Stimulated activated CD4-positive, alpha-beta T cell treated with anti-CD3 and anti-CD28 coated beads, Interleukin-4, amount 100 ng/mL, for 24 hours (primary cell): Measurements from ENCODE around the gene BMP10.

ENCODE experiments used
- DNase-seq: peaks from one replicate; pipeline ENCODE4 v3.0.0-alpha.2; 2020

Gene BMP10

DNA sequence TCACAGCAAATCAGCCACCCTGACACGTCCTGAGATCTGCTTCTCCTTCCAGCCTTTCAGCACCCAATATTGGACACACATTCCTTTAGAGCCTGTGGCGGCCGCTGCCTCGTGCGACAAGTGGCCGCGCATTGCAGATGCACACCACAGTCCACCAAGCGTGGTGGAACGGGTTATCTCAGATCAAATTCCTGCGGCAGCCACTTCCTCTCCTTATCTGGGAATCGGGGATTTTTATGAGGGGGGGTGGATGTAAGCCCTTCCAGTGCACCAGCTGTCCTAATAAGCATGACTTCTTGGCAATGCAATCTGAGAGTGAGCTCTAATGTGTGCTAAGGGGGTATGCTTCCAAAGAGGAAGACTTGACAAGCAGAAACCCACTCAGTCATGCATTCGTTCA is 18.3 kb upstream of the BMP10 start:
- no peak for DNase-seq

DNA sequence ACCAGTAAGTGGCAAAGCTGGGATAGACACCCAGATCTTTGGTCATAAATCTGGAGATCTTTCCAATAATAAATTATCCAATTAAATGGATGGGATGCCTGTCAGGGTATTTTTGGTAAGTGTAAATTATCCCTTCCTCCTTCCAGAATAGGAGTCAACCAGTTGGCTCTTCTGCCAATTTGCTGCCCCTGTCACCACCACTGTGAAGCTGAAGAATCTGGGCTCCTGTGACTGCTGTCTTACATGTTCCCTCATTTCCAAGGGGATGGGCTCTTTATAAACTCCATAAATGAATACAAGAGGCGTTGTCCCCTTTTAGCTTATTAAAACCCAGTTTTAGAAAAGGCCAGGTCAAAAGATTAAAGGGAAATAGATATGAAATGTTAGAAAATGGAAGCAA is 17.8 kb upstream of the BMP10 start:
- no peak for DNase-seq

DNA sequence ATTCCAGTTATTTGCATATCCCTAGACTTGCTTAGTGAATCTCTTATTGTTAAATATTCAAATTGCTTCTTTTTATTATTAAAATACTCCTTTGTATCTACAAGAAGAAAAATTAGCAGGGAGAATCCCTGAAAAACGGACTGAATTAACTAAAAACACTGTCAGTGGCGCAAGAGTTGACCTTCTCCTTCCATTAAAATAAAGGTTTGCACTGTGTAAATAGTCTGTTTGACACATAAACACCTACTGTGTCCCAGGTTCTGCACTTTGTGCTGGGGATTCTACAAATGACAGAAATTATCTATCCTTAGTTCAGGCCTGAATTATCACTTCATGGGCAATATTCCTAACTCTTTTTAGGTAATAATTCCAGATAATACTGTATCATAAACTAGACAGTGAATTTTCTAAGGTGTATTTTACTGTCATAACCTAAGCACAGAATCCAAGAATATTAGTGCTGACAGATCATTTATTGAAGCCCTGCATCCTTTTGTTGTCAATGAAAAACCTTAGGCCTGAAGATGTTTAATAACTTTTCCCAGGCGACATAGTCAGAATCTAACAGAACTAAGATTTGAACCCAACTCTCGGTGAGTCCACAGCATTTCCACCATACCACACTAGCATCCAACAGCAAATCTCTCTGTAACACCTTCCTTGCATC is 17.0 kb upstream of the BMP10 start:
- DNase-seq, result no peak

DNA sequence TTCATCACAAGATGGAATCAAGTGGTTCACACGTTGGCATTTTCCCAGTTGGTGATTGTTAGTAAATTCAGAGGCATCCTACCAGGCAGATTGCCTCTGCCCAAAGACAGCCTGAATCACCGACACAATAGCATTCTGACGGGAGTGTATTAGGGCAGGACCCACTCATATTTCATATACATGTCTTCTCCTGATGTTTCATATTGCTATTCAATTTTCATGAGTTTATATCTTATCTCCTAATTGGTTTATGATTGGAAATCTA is 14.5 kb upstream of the BMP10 start:
- no peak for DNase-seq

DNA sequence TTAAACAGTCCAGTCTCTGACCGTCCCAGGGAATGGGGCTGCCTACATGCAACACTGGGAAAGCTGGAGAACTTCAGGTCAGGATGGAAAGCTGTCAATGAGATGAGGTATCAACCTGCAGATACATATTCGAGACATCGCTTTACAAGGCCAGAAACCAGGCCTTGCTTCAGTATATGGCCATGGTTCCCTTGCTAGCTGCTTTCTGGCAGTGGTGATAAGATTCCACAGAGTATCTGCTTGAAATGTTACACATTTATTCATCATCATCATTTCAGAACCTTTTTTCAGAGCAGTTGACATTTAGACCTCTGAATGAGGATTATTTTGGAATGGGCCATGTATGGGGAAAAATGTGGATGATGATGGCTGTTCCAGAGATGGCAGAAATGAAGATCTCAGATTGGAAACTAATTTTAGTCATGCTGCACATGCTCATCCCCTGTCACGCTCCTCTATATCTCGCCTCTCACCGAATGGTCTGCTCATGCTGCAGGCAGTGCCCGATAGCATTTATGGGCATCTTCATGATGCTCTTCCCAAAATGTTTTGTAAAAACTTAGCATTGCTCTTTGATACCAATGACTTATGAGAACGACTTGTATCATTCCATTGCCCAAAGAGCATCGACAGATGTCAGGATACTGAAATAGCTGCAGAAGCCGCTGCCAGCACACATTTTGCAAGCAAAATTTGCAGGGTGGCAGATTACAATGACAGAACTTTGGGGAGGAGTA is 14.0 kb upstream of the BMP10 start:
- DNase-seq, result no peak

DNA sequence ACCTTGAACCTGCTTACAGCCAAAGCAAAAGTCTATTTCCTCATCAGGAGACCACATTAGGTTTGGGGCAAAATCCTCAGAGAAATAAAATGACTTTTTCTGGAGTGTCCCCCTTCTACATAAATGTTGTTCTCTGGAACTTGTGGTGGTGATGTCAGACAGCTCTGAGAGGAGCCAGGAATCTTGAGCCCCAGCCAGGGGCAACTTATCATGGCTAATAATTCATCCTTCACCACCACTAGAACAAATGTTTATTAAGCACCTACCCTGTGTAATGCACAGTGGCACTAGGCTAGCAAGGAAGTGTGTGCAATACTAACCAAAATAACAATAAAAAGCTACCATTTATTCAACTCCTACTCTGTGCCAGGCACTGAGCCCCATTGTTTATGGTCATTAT is 9.0 kb upstream of the BMP10 start:
- DNase-seq, result no peak

DNA sequence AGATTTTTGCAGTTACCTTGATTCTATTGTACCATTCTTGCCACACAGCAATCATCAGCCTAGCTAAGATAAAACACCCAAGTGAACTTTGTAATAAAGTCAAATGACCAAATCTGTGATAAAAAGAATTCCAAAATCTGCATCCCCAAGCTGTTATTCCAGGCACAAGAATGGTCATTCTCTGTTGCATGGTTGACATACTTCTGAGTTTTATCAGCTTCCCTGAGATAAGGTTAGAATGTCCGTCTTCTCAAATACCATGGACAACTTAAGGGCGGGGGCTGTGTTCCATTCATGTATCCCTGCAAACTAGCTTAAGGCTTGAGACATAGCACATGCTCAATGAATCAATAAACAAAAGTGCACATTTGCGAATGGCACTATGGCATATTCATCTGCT is 8.1 kb upstream of the BMP10 start:
- no peak for DNase-seq

DNA sequence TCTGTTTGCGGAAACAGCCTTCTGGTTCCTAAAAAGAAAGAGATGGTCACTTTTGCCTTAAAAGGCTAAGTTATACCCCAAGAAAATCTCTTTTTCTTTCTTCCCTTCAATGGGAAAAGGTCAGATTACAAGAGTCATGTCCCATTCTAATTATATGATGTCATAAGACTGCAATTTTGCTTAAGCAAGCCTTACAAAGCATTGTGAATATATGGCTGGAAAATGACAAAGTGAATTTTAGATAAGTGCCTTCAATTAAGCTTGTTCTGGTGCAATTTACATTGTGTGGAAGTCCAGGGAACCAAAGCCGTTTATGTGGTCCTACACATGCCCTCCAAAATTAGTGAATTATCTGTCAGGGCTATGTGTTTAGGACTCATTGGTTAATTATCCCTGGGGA is 7.6 kb upstream of the BMP10 start:
- no peak for DNase-seq

DNA sequence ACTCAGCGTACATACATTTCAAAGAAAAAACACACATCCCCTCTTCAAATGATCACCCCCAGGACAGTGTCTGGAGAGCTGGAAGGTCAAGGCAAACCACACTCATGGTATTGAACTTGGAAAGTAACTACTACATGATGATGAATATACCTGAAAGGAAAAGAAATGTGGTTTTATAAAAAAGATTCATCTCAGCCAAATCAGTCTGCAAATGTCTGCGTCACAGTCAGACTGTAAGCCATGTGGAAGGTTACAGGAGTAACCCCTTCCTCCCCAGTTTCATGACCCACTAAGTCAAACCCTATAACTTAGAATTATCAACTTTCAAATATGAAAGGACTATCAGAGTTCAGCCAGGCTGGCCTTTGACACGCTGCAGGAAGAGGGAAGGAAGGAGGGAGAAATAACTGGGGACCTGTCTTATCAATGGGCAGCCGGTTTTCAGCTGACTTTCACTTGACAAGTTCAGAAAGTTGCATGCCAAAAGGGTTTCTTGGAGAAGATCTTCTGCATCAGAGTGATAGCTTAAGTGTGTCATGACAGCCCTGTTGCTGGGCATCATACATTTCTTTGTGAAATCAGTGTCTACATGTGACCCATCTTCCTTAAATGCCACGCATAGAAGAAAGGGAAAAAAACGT is 7.0 kb upstream of the BMP10 start:
- DNase-seq, result no peak

DNA sequence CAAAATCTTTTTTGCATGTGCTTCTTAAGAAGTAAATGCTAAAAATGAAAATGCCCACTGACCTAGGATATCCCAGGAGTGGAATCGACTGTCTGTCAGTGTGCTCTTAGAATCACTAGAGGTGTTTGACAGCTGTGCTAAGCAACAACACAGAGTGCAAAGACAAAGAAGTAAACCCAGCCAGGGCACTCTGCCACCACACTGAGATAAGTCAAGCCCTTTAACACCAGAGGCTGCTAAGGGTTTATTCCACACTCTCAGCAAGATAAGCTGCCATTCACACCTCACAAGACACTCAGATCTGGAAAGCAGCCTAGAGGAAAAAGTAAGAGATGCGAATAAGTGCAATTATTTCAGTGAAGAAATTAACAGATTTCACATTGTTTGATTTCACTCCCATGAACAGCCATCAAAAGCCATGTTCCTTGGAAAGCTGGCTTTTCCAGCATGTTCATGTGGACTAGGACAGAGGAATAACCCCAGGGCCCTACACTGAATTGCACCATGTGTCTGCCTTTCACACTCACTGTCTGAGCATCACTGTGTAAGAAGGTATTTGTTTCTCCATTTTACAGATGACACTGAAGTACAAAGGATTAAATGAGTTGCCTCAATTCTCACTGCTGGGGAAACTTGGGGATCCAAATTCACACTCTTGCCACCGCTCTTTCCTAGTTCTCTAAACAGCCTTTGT is 6.0 kb upstream of the BMP10 start:
- no peak for DNase-seq

DNA sequence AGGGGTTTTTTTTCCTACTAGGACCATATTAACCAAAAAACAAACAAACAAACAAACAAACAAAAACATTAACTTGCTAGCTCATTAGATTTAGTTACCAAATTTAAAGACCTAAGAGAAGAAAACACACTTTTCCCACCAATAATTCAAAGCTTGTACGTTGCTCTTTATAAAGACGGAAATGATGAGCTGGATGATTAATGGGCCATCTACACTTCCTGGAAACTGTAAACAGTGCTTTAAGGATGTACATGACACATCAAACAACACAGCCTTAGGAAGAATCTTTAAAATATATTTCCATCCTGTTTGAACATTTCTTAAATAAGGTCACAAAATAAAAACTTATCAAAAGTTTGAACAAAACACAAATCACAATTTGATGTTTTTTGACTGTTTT is 982 bp downstream of the BMP10 start:
- no peak for DNase-seq

DNA sequence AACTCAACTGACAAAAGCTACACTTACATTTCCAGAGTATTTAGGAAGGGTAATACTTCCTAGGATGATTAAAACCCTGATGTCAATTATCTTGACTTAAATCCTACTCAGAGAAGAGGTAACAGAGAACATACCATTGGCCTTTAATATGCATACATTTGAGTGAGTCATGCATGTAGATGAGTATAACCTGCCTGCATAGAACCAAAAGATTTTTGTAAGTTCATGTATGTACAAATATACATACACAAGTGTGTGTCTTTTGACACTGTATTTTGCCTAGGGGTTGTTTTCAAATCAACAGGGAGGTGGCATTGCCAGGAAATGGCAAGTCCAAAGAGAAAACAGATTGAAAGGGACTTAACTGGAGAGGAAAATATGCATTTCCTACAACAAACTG is 6.1 kb downstream of the BMP10 start:
- no peak for DNase-seq

DNA sequence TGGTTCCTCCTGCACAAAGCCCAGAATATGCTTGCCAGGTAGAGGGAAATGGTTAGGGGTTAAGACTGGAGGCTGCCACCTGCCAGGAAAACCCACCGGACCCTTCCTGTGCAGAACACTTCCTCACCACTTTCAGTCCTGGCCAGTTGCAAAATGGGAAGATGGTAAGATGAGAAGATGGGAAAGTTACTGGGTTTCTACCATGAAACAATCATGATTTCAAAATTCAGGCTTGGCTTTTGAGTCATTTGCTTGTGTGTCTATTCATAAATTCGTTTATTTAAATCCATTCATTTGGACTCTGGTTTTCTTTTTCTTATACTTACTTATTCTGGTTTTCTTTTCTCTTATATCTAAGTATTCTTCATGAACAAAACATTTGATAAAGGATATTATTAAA is 7.2 kb downstream of the BMP10 start:
- no peak for DNase-seq

DNA sequence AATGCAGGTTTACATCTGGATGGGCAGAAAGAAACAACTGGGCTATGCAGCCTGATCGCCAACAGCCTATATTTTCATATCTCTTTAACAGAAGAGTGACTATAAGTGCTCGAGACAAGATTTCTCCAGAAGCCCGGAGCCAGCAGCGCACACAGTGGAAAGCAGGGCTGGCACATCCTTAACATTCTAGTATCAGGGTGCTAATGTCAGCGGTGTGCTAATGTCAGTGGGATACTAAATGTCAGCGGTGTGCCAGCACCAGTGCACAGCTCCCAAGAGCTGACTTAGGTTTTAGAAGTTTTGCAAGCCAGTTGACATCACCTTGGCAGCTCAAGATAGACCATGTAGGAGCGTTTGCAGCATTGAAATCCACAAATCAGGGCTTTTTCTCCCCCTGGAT is 8.3 kb downstream of the BMP10 start:
- DNase-seq, result no peak

DNA sequence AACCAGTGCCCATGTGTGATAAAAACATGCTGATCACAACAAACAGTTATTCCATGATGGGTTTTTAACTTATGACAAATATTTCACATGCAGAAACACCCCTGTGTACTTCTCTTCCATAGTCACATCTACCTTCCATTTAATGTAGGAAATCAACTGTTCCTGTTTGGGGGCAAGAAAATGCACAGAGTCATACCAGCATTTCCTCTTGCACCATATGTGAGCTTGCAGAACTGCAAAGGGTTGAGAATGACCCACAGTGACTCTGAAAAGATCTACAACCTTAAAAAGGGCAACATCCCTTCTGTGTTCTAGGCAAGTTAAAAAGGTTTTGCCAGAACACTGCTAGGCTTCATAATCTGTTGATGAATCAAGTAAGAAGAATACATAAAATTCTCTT is 9.9 kb downstream of the BMP10 start:
- DNase-seq, result no peak

DNA sequence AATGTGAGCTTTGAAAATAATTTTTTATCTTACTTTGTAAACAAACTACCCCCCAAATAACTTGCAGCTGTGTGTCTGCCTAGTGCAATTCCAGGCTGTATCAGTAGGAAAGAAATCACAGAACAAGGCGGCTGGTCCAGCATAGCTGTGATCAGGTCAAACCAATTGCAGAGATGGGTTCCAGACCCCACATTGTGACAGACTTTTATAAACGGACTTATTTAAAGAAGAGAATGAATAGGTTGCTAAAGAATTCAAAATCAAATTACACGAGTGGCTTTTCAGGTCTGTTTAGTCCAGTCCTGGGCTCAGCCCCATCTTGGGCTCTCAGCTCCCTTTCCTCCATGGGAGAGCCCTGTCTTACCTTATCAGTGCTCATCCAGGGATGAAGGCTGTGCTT is 11.1 kb downstream of the BMP10 start:
- DNase-seq, result no peak

DNA sequence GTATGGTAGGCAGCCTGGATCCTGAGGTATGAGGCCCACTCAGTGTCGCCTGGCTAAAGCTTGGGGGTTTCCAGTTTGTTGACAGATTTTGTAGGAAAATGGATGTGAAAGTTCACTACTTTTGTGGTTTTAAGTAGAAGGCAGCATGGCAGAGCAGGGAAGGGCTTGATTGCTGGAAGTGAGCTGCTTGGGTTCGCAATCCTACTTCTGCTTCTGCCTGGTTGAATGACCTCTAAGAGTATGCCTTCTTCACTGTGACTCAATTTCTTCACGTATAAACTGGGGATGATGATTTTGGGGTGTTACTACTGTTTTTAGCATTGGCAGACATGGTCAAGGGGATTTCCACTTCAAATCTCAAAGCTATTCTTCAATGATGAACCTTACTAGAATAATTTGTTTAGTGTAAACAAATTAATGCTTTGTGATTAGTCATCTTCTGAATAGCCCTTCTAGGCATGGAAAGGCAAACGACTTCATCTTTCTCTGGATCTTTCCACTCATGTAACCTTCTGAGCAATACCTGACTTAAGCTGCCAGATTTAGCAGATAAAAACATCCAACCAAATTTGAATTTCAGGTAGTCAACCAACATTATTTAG is 13.2 kb downstream of the BMP10 start:
- no peak for DNase-seq

DNA sequence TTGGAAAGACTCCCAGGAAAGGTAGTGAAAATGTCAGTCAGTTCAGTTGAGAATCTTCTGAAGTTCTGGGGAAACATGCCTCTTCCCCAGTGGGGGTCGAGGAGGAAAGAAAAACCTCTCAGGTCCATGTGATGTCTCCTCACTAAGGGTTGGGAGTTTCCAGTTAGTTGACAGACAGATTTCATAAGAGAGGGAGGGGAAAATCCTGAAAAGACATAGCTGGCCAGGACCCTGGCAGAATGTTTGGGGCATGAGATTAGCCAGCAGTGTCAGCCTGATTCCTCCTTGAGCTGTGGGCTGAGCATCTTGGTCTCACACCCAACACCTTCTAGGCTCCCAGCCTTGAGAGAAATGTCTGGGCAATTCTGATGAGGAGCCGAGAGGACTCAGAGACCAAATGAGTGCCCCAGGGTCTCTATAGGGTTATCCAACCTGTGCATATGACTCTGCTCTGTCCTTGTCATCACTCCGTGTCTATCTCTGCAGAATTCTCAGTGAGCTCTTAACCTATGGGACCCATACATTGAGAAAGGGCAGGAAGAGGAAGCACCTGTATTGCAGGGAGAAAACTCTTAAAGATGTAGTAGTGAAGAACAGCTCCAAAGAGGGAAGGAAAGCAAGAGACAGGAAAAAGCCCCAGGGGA is 13.9 kb downstream of the BMP10 start:
- no peak for DNase-seq

DNA sequence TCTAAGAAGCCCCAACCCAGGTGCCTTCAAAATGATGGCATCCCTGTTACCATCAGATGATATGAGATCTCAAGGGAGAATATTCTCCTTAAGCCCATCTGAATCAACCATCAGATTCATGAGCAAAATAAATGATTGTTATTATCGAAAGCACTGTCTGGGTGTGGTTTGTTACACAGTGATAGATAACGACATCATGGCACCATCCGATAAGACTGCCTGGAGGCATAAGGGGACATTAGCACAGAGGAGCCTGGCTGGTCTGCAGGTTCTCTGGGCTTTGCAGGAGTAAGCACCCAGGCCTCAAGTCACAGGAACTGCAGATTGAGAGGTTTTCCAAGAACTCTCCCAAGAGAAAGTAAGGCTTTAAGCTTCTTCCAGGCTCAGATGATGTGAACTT is 15.6 kb downstream of the BMP10 start:
- DNase-seq, result no peak

DNA sequence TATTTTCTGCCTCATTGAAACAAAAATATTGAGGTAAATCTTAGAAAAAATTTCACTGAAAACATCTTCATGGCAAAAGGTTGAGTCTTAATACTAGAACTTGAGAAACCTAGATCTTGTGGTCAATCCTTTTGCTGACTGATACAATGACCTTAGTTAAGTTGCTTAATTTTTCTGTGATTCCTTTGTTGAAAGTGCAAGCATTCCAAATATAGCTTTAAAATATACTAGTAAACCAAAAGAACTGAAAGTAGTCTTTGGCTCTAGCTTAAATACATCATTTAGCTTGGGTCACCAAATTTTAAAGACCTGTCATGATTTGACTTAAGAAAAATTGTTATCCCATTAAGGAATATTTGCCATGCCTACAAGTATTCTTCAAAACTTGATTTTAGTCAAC is 16.7 kb downstream of the BMP10 start:
- DNase-seq, result no peak

DNA sequence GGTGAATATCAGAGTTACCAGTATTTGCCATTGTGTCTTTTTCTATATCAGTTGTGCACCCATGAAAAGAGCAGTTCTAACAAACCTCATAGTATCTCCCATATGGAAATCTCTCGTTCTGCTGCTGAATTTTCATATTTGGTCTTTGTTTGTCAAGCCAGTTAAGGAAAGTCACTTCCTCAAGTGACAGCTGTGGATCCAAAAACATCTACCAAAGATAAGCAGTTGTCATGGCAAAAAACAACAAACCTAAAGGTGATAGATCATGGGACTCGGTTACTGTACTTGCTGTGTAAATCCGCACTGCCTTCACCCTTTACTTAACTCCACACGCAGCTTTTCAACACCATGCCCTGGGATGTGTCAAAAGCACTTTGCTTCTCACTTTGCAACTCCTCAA is 17.3 kb downstream of the BMP10 start:
- DNase-seq, result no peak

DNA sequence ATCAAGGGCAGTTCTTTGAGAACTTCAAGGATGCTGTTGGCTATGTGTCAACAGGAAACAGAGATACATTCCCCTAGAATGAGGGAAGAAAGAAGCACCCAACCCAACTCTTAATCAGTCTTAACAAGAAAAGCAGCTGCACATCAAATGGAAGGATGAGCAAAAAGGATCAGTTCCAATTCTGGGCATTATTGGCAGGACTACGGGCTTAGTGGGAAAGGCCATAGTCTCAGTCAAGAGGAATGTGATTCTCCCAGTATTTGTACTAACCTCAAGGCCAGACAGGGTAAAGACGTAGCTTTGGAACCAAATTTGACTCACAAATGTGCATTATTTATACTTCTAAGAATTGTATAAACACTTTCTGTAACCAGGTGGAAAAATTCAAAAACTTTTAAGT is 18.2 kb downstream of the BMP10 start:
- no peak for DNase-seq

DNA sequence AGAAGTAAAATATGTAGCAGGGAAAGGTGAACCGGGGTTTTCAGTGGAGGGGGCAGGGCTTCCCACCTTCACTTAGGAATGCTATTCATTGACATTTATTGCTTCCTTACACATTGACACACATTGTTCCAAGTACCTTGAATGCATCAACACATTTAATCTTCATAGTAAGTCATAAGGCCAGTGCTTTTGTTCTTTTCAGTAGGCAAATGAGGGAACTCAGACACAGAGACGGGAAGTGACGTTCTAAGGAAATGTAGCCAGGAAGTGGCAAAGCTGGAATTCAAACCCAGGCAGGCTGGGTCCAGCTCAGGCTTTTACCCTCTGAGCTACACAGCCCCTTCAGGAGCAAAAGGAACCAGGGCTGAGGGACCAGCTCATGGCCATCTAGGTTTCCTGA is 20.7 kb downstream of the BMP10 start:
- DNase-seq, result no peak
